A549 (cell line): Measurements from ENCODE around the gene MRPL28. TPM values are rescaled to one million over a fixed set of nuclear protein-coding genes. Genes with fewer than 3 reads are reported as not detected.

Source experiments
- ATAC-seq, 2 experiments: fragments of 200-7000 bp in 1 of 2; fragments of >200 bp in 1 of 2; cut with Nextera tagmentation in 1 of 2; cut with Tn5 transposase in 1 of 2; 3 replicates each; pipeline versions ENCODE4 v1.8.0 to v1.9.1; 2018 to 2020; ENCODE audit warnings: mild to moderate bottlenecking in 1 of 2, moderate library complexity in 1 of 2
- CTCF ChIA-PET: fragments of 300-600 bp; sonication (Branson Sonifier 250); formaldehyde crosslinking; extraction: SDS; loops from one replicate; lab custom pipeline; 2021; ENCODE audit warnings: antibody characterized with exemption, inconsistent platforms; lab: Yijun Ruan, JAX
- POLR2A ChIA-PET: fragments of 350-600 bp; formaldehyde crosslinking; extraction: SDS; loops from one replicate; lab custom pipeline; 2021; ENCODE audit warnings: antibody characterized with exemption, inconsistent platforms; lab: Yijun Ruan, JAX
- DNase-seq, 2 experiments: peaks; one replicate each; pipeline versions ENCODE4 v3.0.0 to v3.0.0-alpha.2; 2011 to 2016; ENCODE audit warnings: low read depth in 1 of 2, low spot score in 1 of 2
- FAIRE-seq: peaks from 2 replicates; lab custom pipeline; 2011; peaks lifted over from hg19 to GRCh38; lab: Jason Lieb, UNC
- H3K27ac ChIP-seq, 2 experiments: fragments of >200 bp; sonication (Bioruptor Twin); formaldehyde crosslinking; 3 replicates each; pipeline ENCODE4 v1.5.1; 2016 to 2017
- H3K4me1 ChIP-seq: fragments of >200 bp; sonication (Bioruptor Twin); formaldehyde crosslinking; 3 replicates; pipeline ENCODE4 v1.6.1; 2016
- H3K4me2 ChIP-seq: fragments of >200 bp; sonication (Bioruptor Twin); formaldehyde crosslinking; 3 replicates; pipeline ENCODE4 v1.6.1; 2016
- H3K4me3 ChIP-seq: fragments of >200 bp; sonication (Bioruptor Twin); formaldehyde crosslinking; 3 replicates; pipeline ENCODE4 v1.5.1; 2016
- H3K9me3 ChIP-seq: fragments of >200 bp; sonication (Bioruptor Twin); formaldehyde crosslinking; 3 replicates; pipeline ENCODE4 v1.6.1; 2016
- GATA3 ChIP-seq: IDR thresholded peaks from 2 replicates; pipeline ENCODE4 v1.6.1; 2012; ENCODE audit warnings: borderline replicate concordance
- JUN ChIP-seq, 2 experiments: fragments of >200 bp; sonication (Bioruptor Twin); formaldehyde crosslinking; IDR thresholded peaks; 2 replicates in 1 of 2; 3 replicates in 1 of 2; pipeline ENCODE4 v1.6.1; 2016 to 2017
- PBX3 ChIP-seq: IDR thresholded peaks from 2 replicates; pipeline ENCODE4 v1.6.1; 2012
- PHF8 ChIP-seq: fragments of 200-600 bp; sonication (generic); IDR thresholded peaks from 2 replicates; pipeline ENCODE4 v1.6.1; 2016; ENCODE audit warnings: low read depth, mild to moderate bottlenecking, antibody characterized with exemption, moderate library complexity, borderline replicate concordance
- POLR2A ChIP-seq: IDR thresholded peaks from 2 replicates; pipeline ENCODE4 v1.6.1; 2012; ENCODE audit warnings: mild to moderate bottlenecking, low read length
- RAD21 ChIP-seq, 2 experiments: fragments of >200 bp in 1 of 2; sonication (Bioruptor Twin) in 1 of 2; formaldehyde crosslinking in 1 of 2; IDR thresholded peaks in 1 of 2; conservative IDR thresholded peaks in 1 of 2; 2 replicates in 1 of 2; 3 replicates in 1 of 2; pipeline ENCODE4 v1.6.1; 2012 to 2018; ENCODE audit warnings: inconsistent platforms in 1 of 2
- RNF2 ChIP-seq: fragments of 200-600 bp; sonication (generic); IDR thresholded peaks from 2 replicates; pipeline ENCODE4 v1.6.1; 2016; ENCODE audit warnings: low read depth, mild to moderate bottlenecking, antibody characterized with exemption, moderate library complexity, borderline replicate concordance
- TFCP2L1 ChIP-seq: fragments of 250-450 bp; sonication (Bioruptor Pico); IDR thresholded peaks from 2 replicates; pipeline ENCODE4 v1.5.0; 2021; ENCODE audit warnings: mild to moderate bottlenecking
- TP53 ChIP-seq: fragments of 250-450 bp; sonication (Bioruptor Pico); IDR thresholded peaks from 2 replicates; pipeline ENCODE4 v1.5.0; 2021; ENCODE audit warnings: mild to moderate bottlenecking, moderate library complexity
- WGBS: methylation state at CpG from one replicate; pipeline ENCODE4 v1.1.6; 2017; ENCODE audit errors: missing lambda C conversion rate; 5-methylcytosine and 5-hydroxymethylcytosine counted together
- polyA plus RNA-seq, 4 experiments: library from polyadenylated mRNA; depleted of rRNA in 3 of 4; stranded (reverse); fragments of >200 nt; fragmentation: RNase III in 1 of 4; extraction: RNeasy Plus Mini Kit Qiagen cat#74134 plus additional on column Dnase treatment in 1 of 4; gene quantifications; 2 replicates in 3 of 4; 3 replicates in 1 of 4; pipeline ENCODE4 v1.2.3, GENCODE V29; 2011 to 2017
- TF ChIP-seq, protein P1 (sequence below): fragments of >200 bp; sonication (Bioruptor Twin); formaldehyde crosslinking; IDR thresholded peaks from 3 replicates; pipeline ENCODE4 v1.5.1; 2016
- TF ChIP-seq, protein P2 (sequence below): fragments of >200 bp; sonication (Bioruptor Twin); formaldehyde crosslinking; IDR thresholded peaks from 3 replicates; pipeline ENCODE4 v1.6.1; 2016

The MRPL28 gene
- polyA plus RNA-seq, 2 of the 4 experiments (the other 2 are of a cell fraction): 130 to 139 TPM

DNA sequence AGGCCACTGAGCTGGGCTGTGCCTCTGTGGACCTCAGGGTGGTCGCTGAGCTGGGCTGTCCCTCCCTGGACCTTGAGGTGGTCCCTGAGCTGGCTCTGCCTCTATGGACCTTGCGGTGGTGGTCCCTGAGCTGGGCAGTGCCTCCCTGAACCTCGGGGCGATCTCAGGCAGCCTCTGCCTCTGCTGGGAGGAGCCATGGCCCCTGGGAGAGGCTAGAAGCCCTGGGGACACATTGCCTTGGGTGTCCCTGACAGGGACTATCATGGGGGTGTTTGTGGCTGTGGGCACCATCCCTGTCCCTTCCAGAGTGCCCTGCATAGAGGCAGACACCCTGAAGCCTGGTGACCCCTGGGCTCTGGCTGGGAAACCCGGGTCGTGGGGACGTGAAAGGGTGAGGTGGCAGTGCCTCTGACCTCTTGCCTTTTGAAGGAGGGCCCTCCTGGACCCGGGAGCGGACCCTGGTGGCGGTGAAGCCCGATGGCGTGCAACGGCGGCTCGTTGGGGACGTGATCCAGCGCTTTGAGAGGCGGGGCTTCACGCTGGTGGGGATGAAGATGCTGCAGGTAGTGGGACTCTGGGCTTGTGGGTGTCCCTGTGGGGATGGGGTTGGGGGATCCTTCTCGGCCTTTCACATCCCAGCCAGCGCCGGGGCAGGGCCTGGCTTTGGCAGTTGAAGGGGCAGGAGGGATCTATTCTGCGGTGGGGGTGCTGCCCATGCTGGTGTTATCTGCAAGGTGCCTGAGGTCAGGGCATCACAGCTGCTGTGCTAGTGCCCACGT is 28.4 kb upstream of the MRPL28 start:
- H3K4me2 ChIP-seq: peak overlapping the region; percentile 86
- TF ChIP-seq TP53 (0 out of 2 replicates have a peak, but pooled peaks have one; percentile 19), JUN (IDR thresholded peaks at IDR 0.05) (no peak), TFCP2L1 (CRISPR knock-in tag) (no peak)
- TF ChIP-seq, all 56 proteins: peak for 1
- Histone ChIP-seq H3K4me3 (no peak overlapping the region), H3K27ac (peak overlapping the region; percentile 94 to 99; a peak in 4 of 6 replicates), H3K9me3 (no peaks in the 10 kb centered on the region), H3K4me1 (peaks cover 45% of the 10 kb centered on the region)
- ATAC-seq: no peak
- POLR2A ChIA-PET: no interaction called here
- WGBS: 77% methylated on average over 21 of the region's 24 CpGs
- FAIRE-seq: no peak
- CTCF ChIA-PET: interaction anchor here (0.6 to 1.3 kb wide), 6 partner anchors 24 to 302 kb away, joined by 3 to 6 read pairs (median 3); no protein-coding TSS in a partner anchor
- DNase-seq: no peak

DNA sequence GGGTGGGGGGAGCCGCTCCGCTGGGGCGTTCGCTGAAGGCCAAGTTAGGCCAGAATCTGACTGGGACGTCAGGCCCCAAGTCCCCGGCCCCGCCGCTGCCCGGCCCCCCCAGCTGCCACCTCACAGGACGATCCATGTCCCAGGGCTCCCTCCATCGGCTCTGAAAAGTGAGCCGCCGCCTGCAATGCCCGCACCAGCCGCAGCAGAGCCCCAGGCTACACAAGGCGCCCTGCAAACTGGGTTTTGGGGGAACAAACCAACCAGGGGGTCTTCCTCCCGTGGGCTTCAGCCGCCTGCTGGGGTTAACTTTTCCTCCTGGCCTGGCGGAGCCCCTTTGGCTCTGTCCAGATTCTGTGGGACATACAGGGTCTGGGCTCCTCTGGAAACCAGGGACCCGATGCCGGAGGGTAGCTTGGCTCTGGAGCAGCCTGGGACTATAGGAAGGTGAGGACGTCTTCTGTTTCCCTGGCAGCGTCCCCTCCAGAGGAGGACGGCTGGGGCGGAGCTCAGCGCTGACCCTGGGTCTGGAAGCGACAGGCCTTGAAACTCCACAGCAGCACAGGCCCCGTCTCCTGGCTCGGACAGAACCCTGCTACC is 27.5 kb upstream of the MRPL28 start:
- 22% methylated on average over 16 of the region's 29 CpGs for WGBS
- POLR2A ChIA-PET: no interaction called here
- peak; percentile 52 to 67; a peak in 5 of 6 replicates for ATAC-seq
- CTCF ChIA-PET: interaction anchor here (0.6 to 1.6 kb wide), 7 partner anchors 23 to 301 kb away, joined by 3 to 6 read pairs (median 3); no protein-coding TSS in a partner anchor
- peak; percentile 86 for DNase-seq
- no peak for FAIRE-seq
- H3K4me2 ChIP-seq: peak overlapping the region; percentile 86
- peak overlapping the region; percentile 94 to 99 for H3K27ac ChIP-seq
- peaks cover 43% of the 10 kb centered on the region for H3K4me1 ChIP-seq
- no peaks in the 10 kb centered on the region for H3K9me3 ChIP-seq
- TF ChIP-seq PBX3 (peak; percentile 54), RAD21 (conservative IDR thresholded peaks at IDR 0.05 in 1 of 2, IDR thresholded peaks at IDR 0.05 in 1 of 2) (peak in 1 of 2 experiments; percentile 4; a peak in 1 of 5 replicates)
- TF ChIP-seq, protein P1, sequence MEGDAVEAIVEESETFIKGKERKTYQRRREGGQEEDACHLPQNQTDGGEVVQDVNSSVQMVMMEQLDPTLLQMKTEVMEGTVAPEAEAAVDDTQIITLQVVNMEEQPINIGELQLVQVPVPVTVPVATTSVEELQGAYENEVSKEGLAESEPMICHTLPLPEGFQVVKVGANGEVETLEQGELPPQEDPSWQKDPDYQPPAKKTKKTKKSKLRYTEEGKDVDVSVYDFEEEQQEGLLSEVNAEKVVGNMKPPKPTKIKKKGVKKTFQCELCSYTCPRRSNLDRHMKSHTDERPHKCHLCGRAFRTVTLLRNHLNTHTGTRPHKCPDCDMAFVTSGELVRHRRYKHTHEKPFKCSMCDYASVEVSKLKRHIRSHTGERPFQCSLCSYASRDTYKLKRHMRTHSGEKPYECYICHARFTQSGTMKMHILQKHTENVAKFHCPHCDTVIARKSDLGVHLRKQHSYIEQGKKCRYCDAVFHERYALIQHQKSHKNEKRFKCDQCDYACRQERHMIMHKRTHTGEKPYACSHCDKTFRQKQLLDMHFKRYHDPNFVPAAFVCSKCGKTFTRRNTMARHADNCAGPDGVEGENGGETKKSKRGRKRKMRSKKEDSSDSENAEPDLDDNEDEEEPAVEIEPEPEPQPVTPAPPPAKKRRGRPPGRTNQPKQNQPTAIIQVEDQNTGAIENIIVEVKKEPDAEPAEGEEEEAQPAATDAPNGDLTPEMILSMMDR: no peak; the same call in 2 of the 3 replicates
- H3K4me3 ChIP-seq: peak overlapping the region; percentile 80

DNA sequence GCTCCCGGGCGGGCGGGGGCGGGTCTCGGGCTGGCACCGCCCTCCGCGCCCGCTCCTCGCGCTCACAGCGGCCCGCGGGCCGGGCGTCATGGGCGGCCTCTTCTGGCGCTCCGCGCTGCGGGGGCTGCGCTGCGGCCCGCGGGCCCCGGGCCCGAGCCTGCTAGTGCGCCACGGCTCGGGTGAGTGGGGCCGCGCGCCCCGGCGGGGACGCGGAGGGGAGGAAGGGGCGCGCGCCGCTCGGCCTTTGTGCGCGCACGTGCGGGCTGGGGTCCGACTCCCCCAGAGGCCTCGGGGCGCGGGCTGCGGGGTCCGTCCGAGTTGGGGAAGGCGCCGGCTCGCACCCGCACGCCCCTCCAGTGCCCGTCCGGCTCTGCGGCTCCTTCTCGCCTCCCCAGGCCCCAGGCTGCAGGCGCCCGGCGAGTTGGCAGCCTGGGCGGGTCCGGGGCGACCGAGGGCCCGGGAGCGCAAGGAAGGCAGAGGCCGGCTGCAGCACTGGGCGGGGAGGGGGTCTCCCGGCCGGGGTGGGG is 26.9 kb upstream of the MRPL28 start, which contains the start of gene NME4:
Gene NME4, plus strand, starts transcription at position 65 of the 527 bp plus-strand sequence. Its CDS starts 24 bp downstream, at position 89.
- DNase-seq (peak in 1 of 2 experiments; percentile 37), ATAC-seq (peak in 1 of 2 experiments; percentile 9; a peak in 1 of 6 replicates), FAIRE-seq (no peak)
- H3K4me3 ChIP-seq: peak within 1 kb of the TSS; percentile 80
- POLR2A ChIA-PET: no interaction called here
- CTCF ChIA-PET: interaction anchor here (1.1 to 1.6 kb wide), 3 partner anchors 22 to 181 kb away, joined by 3 to 4 read pairs (median 3); no protein-coding TSS in a partner anchor
- H3K9me3 ChIP-seq: 0 out of 3 replicates have a peak, but pooled peaks cover under 1% of the 10 kb centered on the region
- peak; percentile 48; the same call in 1 of the 2 replicates for TF ChIP-seq POLR2A
- TF ChIP-seq GATA3: no peak
- peak; percentile 51; the same call in 1 of the 2 replicates for TF ChIP-seq PHF8
- TF ChIP-seq, protein P2, sequence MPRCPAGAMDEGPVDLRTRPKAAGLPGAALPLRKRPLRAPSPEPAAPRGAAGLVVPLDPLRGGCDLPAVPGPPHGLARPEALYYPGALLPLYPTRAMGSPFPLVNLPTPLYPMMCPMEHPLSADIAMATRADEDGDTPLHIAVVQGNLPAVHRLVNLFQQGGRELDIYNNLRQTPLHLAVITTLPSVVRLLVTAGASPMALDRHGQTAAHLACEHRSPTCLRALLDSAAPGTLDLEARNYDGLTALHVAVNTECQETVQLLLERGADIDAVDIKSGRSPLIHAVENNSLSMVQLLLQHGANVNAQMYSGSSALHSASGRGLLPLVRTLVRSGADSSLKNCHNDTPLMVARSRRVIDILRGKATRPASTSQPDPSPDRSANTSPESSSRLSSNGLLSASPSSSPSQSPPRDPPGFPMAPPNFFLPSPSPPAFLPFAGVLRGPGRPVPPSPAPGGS: peak; percentile 60; the same call in 1 of the 3 replicates
- no peak for TF ChIP-seq RNF2
- peak; percentile 34 to 59; a peak in 3 of 5 replicates for TF ChIP-seq JUN (IDR thresholded peaks at IDR 0.05)
- TF ChIP-seq, all 56 proteins: peak for 4
- peak within 1 kb of the TSS; percentile 94 to 99 for H3K27ac ChIP-seq
- H3K4me1 ChIP-seq: peaks cover 39% of the 10 kb centered on the region
- H3K4me2 ChIP-seq: peak within 1 kb of the TSS; percentile 86
- WGBS: 0% methylated on average over 2 of the region's 75 CpGs
